ENCODE measurements around the gene C4B.
"Not testable (repeated sequence)": the region's sequence is repeated elsewhere in the genome, so short reads cannot be mapped to it uniquely, and the experiment has no call there.

- not testable (repeated sequence) for TF ChIP-seq CTCF (IDR thresholded peaks at IDR 0.05; ENCODE audit: borderline replicate concordance, extremely low read depth, low read length, poor library complexity, severe bottlenecking); EZH2 (IDR thresholded peaks at IDR 0.05; ENCODE audit: borderline replicate concordance, low read depth, low read length, severe bottlenecking)
Observed at GRCh38 chr6:31989363-31989762, 25.2 kb upstream of the C4B start.
